Keratinocyte (primary cell): ENCODE results near the gene NNAT.
"Not testable (repeated sequence)": the region's sequence is repeated elsewhere in the genome, so short reads cannot be mapped to it uniquely, and the experiment has no call there.

Experiments
- EZH2 ChIP-seq: IDR thresholded peaks from one replicate; pipeline ENCODE4 v1.6.1; 2012; ENCODE audit warnings: inconsistent platforms, mild to moderate bottlenecking, low read length, moderate library complexity
- TF ChIP-seq, protein P1 (sequence below), 3 experiments: IDR thresholded peaks in 1 of 3; conservative IDR thresholded peaks in 1 of 3; optimal IDR thresholded peaks in 1 of 3; 2 replicates in 2 of 3; 3 replicates in 1 of 3; pipeline versions ENCODE3 to v1.5.1; 2011; ENCODE audit warnings: low read length in 3 of 3, mild to moderate bottlenecking in 3 of 3, moderate library complexity in 2 of 3, control low read depth in 1 of 3, inconsistent platforms in 1 of 3; ENCODE audit not compliant: insufficient read depth in 2 of 3; ENCODE audit errors: extremely low read depth in 1 of 3

GRCh38 chr20:37554721-37555298, 33.8 kb downstream of the NNAT start:
- TF ChIP-seq EZH2 = not testable (repeated sequence)
- TF ChIP-seq, protein P1, sequence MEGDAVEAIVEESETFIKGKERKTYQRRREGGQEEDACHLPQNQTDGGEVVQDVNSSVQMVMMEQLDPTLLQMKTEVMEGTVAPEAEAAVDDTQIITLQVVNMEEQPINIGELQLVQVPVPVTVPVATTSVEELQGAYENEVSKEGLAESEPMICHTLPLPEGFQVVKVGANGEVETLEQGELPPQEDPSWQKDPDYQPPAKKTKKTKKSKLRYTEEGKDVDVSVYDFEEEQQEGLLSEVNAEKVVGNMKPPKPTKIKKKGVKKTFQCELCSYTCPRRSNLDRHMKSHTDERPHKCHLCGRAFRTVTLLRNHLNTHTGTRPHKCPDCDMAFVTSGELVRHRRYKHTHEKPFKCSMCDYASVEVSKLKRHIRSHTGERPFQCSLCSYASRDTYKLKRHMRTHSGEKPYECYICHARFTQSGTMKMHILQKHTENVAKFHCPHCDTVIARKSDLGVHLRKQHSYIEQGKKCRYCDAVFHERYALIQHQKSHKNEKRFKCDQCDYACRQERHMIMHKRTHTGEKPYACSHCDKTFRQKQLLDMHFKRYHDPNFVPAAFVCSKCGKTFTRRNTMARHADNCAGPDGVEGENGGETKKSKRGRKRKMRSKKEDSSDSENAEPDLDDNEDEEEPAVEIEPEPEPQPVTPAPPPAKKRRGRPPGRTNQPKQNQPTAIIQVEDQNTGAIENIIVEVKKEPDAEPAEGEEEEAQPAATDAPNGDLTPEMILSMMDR (optimal IDR thresholded peaks at IDR 0.05 in 1 of 3, IDR thresholded peaks at IDR 0.05 in 1 of 3, conservative IDR thresholded peaks at IDR 0.05 in 1 of 3; ENCODE audit: extremely low read depth in 1 of 3, insufficient read depth in 2 of 3, low read length in 3 of 3) = not testable (repeated sequence)
